HG02642 (cell line): Measurements from ENCODE around the gene CFAP43.

Experiments
- ATAC-seq: cut with Tn5 transposase; IDR thresholded peaks from one replicate; pipeline ENCODE4 v1.9.1; 2021; ENCODE audit warnings: mild to moderate bottlenecking; ENCODE audit not compliant: unreplicated experiment, poor library complexity

CFAP43 gene

GRCh38 chr10:104231784-104232612 lies at the start of gene CFAP43:
Gene CFAP43 (minus strand): TSS chr10:104232364. CDS start chr10:104232246, 118 bp downstream.
- peak; percentile 100 for ATAC-seq

- no peak for ATAC-seq
Measured at GRCh38 chr10:104281694-104282093, 49.5 kb upstream of the CFAP43 start.

GRCh38 chr10:104279550-104280259 lies 47.5 kb upstream of the CFAP43 start:
- no peak for ATAC-seq

- no peak for ATAC-seq
Measured at GRCh38 chr10:104277785-104278184, 45.6 kb upstream of the CFAP43 start.

GRCh38 chr10:104276192-104276591 lies 44.0 kb upstream of the CFAP43 start:
- ATAC-seq: no peak

- ATAC-seq: peak; percentile 65
Measured at GRCh38 chr10:104274762-104275721, 42.9 kb upstream of the CFAP43 start.

- ATAC-seq: no peak
Measured at GRCh38 chr10:104273899-104274575, 41.9 kb upstream of the CFAP43 start.

- ATAC-seq: no peak
Measured at GRCh38 chr10:104273286-104273685, 41.1 kb upstream of the CFAP43 start.

GRCh38 chr10:104268713-104269645 lies 36.8 kb upstream of the CFAP43 start, which contains the start of gene GSTO2:
Gene GSTO2 (plus strand): TSS chr10:104269184. CDS start chr10:104274916, 5,732 bp downstream.
- ATAC-seq: peak; percentile 99

GRCh38 chr10:104268405-104268712 lies 36.2 kb upstream of the CFAP43 start:
- no peak for ATAC-seq

GRCh38 chr10:104267721-104268404 lies 35.7 kb upstream of the CFAP43 start:
- no peak for ATAC-seq

- ATAC-seq: no peak
Measured at GRCh38 chr10:104264783-104265182, 32.6 kb upstream of the CFAP43 start.

GRCh38 chr10:104262055-104262454 lies 29.9 kb upstream of the CFAP43 start:
- ATAC-seq: no peak

- ATAC-seq: no peak
Measured at GRCh38 chr10:104260775-104261115, 28.6 kb upstream of the CFAP43 start.

- ATAC-seq: no peak
Measured at GRCh38 chr10:104259999-104260774, 28.0 kb upstream of the CFAP43 start.

- ATAC-seq: no peak
Measured at GRCh38 chr10:104259456-104259855, 27.3 kb upstream of the CFAP43 start.

- ATAC-seq: no peak
Measured at GRCh38 chr10:104258209-104258608, 26.0 kb upstream of the CFAP43 start.

- ATAC-seq: no peak
Measured at GRCh38 chr10:104257235-104257634, 25.1 kb upstream of the CFAP43 start.
